Mesothelial cell of epicardium (in vitro differentiated cells): ENCODE data around the gene CFAP20DC. TPM values are rescaled to one million over a fixed set of nuclear protein-coding genes. Genes with fewer than 3 reads are reported as not detected.

Experiments
- DNase-seq, 2 experiments: peaks; one replicate each; pipeline ENCODE4 v3.0.0; 2021; ENCODE audit warnings: low spot score in 2 of 2; ENCODE audit not compliant: unreplicated experiment in 2 of 2
- H3K27ac Mint-ChIP-seq: 2 replicates; pipeline ENCODE4 v1.8.0; 2021; ENCODE audit warnings: mixed read lengths
- H3K27me3 Mint-ChIP-seq: 2 replicates; pipeline ENCODE4 v1.8.0; 2021; ENCODE audit warnings: low read depth, mixed read lengths
- H3K36me3 Mint-ChIP-seq: 2 replicates; pipeline ENCODE4 v1.8.0; 2021; ENCODE audit warnings: mixed read lengths
- H3K4me1 Mint-ChIP-seq: 2 replicates; pipeline ENCODE4 v1.8.0; 2021; ENCODE audit warnings: mixed read lengths
- H3K4me3 Mint-ChIP-seq: 2 replicates; pipeline ENCODE4 v1.8.0; 2021; ENCODE audit warnings: mild to moderate bottlenecking, moderate library complexity, mixed read lengths
- H3K9me3 Mint-ChIP-seq: 2 replicates; pipeline ENCODE4 v1.8.0; 2021; ENCODE audit warnings: mixed read lengths
- CTCF ChIP-seq: fragments of 200-600 bp; sonication (generic); IDR thresholded peaks from one replicate; pipeline ENCODE4 v1.5.0; 2021; ENCODE audit warnings: antibody characterized with exemption; ENCODE audit not compliant: unreplicated experiment
- total RNA-seq: library from RNA; stranded (reverse); gene quantifications from 3 replicates; pipeline ENCODE4 v1.2.1, GENCODE V29; 2021

The CFAP20DC gene
- total RNA-seq, 1 donor from 2014 or later: 5.4 TPM

- H3K4me3 Mint-ChIP-seq: no peak overlapping the region
- no peaks in the 10 kb centered on the region for H3K4me1 Mint-ChIP-seq
- no peaks in the 10 kb centered on the region for H3K27me3 Mint-ChIP-seq
- H3K27ac Mint-ChIP-seq: no peak overlapping the region
- H3K9me3 Mint-ChIP-seq: no peaks in the 10 kb centered on the region
- no peak for DNase-seq
- TF ChIP-seq CTCF: no peak
- H3K36me3 Mint-ChIP-seq: no peaks in the 10 kb centered on the region
Observed at GRCh38 chr3:58867621-58868020, 182.2 kb downstream of the CFAP20DC start.

GRCh38 chr3:58866079-58866478 lies 183.7 kb downstream of the CFAP20DC start:
- Mint-ChIP-seq H3K9me3 (no peaks in the 10 kb centered on the region), H3K4me1 (no peaks in the 10 kb centered on the region), H3K36me3 (no peaks in the 10 kb centered on the region), H3K4me3 (no peak overlapping the region), H3K27ac (no peak overlapping the region), H3K27me3 (no peaks in the 10 kb centered on the region)
- TF ChIP-seq CTCF: no peak
- no peak for DNase-seq

- DNase-seq: no peak
- H3K27me3 Mint-ChIP-seq: no peaks in the 10 kb centered on the region
- H3K27ac Mint-ChIP-seq: no peak overlapping the region
- H3K4me1 Mint-ChIP-seq: no peaks in the 10 kb centered on the region
- H3K9me3 Mint-ChIP-seq: no peaks in the 10 kb centered on the region
- TF ChIP-seq CTCF: no peak
- no peak overlapping the region for H3K4me3 Mint-ChIP-seq
- H3K36me3 Mint-ChIP-seq: no peaks in the 10 kb centered on the region
Observed at GRCh38 chr3:58864480-58864879, 185.3 kb downstream of the CFAP20DC start.

- Mint-ChIP-seq H3K9me3 (no peaks in the 10 kb centered on the region), H3K4me3 (no peak overlapping the region), H3K36me3 (no peaks in the 10 kb centered on the region), H3K27ac (no peak overlapping the region), H3K4me1 (no peaks in the 10 kb centered on the region), H3K27me3 (no peaks in the 10 kb centered on the region)
- DNase-seq: no peak
- TF ChIP-seq CTCF: no peak
Observed at GRCh38 chr3:58863206-58863605, 186.6 kb downstream of the CFAP20DC start.

GRCh38 chr3:58861551-58861950 lies 188.3 kb downstream of the CFAP20DC start:
- Mint-ChIP-seq H3K4me1 (no peaks in the 10 kb centered on the region), H3K36me3 (no peaks in the 10 kb centered on the region), H3K27ac (no peak overlapping the region), H3K4me3 (no peak overlapping the region), H3K9me3 (no peaks in the 10 kb centered on the region), H3K27me3 (no peaks in the 10 kb centered on the region)
- no peak for TF ChIP-seq CTCF
- no peak for DNase-seq

- H3K36me3 Mint-ChIP-seq: no peaks in the 10 kb centered on the region
- DNase-seq: no peak
- no peaks in the 10 kb centered on the region for H3K4me1 Mint-ChIP-seq
- no peaks in the 10 kb centered on the region for H3K27me3 Mint-ChIP-seq
- no peak overlapping the region for H3K27ac Mint-ChIP-seq
- H3K9me3 Mint-ChIP-seq: no peaks in the 10 kb centered on the region
- H3K4me3 Mint-ChIP-seq: no peak overlapping the region
- TF ChIP-seq CTCF: no peak
Observed at GRCh38 chr3:58858126-58858525, 191.7 kb downstream of the CFAP20DC start.
